Stomach (tissue), 9 donors: Measurements from ENCODE around the gene SCGN. TPM values are rescaled to one million over a fixed set of nuclear protein-coding genes. Genes with fewer than 3 reads are reported as not detected.

Source experiments
- DNase-seq, 2 donors: peaks; one replicate each; pipeline versions ENCODE4 v3.0.0 to v3.0.0-alpha.2; 2013 to 2019
- H3K27ac ChIP-seq, 5 donors: fragments of 200-600 bp in 4 of 5; sonication (generic) in 4 of 5; one replicate each; pipeline ENCODE4 v1.5.1; 2013 to 2019; ENCODE audit warnings: mild to moderate bottlenecking in 1 of 5, moderate library complexity in 1 of 5
- H3K27me3 ChIP-seq, 3 donors: fragments of 200-600 bp; sonication (generic); one replicate each; pipeline ENCODE4 v1.5.1; 2017 to 2019; ENCODE audit warnings: mixed run types in 1 of 3
- H3K36me3 ChIP-seq, 4 donors: fragments of 200-600 bp; sonication (generic); 1 replicate in 3 of 4; 2 replicates in 1 of 4; pipeline ENCODE4 v1.5.1; 2016 to 2019
- H3K4me1 ChIP-seq, 4 donors: fragments of 200-600 bp; sonication (generic); one replicate each; pipeline ENCODE4 v1.5.1; 2016 to 2019
- H3K4me3 ChIP-seq, 4 donors: fragments of 200-600 bp; sonication (generic) in 3 of 4; one replicate each; pipeline ENCODE4 v1.5.1; 2016 to 2019; ENCODE audit warnings: mild to moderate bottlenecking in 1 of 4
- H3K9me3 ChIP-seq, 4 donors: fragments of 200-600 bp; sonication (generic); one replicate each; pipeline ENCODE4 v1.5.1; 2016 to 2019
- CTCF ChIP-seq, 7 experiments: fragments of 450-650 bp in 4 of 7; fragments of 200-600 bp in 3 of 7; sonication (generic) in 3 of 7; IDR thresholded peaks; one replicate each; pipeline ENCODE4 v1.5.1; 2016 to 2019; ENCODE audit warnings: antibody characterized with exemption in 7 of 7, control low read depth in 2 of 7, mild to moderate bottlenecking in 1 of 7
- EP300 ChIP-seq: sonication (generic); formaldehyde crosslinking; IDR thresholded peaks from one replicate; pipeline ENCODE4 v1.6.1; 2017; ENCODE audit warnings: antibody characterized with exemption
- POLR2A ChIP-seq, 4 donors: fragments of 450-650 bp; IDR thresholded peaks; one replicate each; pipeline ENCODE4 v1.6.1; 2016; ENCODE audit warnings: antibody characterized with exemption in 4 of 4, control low read depth in 2 of 4, mild to moderate bottlenecking in 1 of 4, moderate library complexity in 1 of 4
- POLR2AphosphoS5 ChIP-seq, 3 donors: sonication (generic); formaldehyde crosslinking; IDR thresholded peaks; one replicate each; pipeline ENCODE4 v1.6.1; 2016; ENCODE audit warnings: antibody characterized with exemption in 3 of 3
- whole genome bisulfite sequencing, 5 donors: extraction: QIAGEN DNeasy Blood & Tissue Kit in 3 of 5; methylation state at CpG; one replicate each; pipeline versions ENCODE4 v1.1.5 to v1.1.7; 2013 to 2018; 5-methylcytosine and 5-hydroxymethylcytosine counted together
- intact Hi-C: fragments of 100-400 bp; cut with DNase I; formaldehyde crosslinking; loops from one replicate; pipeline ENCODE4 v1.15.1; 2023; ENCODE audit warnings: low total_unique reads
- polyA plus RNA-seq, 3 donors: library from polyadenylated mRNA; stranded (reverse); fragments of 200-250 nt; gene quantifications; one replicate each; pipeline ENCODE4 v1.2.3, GENCODE V29; 2013
- total RNA-seq, 5 donors: library from RNA; depleted of rRNA; stranded (reverse); fragments of >200 nt; gene quantifications; one replicate each; pipeline versions ENCODE4 v1.1.0 to v1.2.3, GENCODE V29; 2014 to 2016
- donor health status: healthy with polysubstance abuse.
- donor health status: Bipolar disorder and iron deficiency.
- donor health status: healthy.

Gene SCGN
- total and polyA plus RNA-seq, 8 donors, result 0.89 to 11.9 (median 3.0) TPM; not detected in 1

DNA sequence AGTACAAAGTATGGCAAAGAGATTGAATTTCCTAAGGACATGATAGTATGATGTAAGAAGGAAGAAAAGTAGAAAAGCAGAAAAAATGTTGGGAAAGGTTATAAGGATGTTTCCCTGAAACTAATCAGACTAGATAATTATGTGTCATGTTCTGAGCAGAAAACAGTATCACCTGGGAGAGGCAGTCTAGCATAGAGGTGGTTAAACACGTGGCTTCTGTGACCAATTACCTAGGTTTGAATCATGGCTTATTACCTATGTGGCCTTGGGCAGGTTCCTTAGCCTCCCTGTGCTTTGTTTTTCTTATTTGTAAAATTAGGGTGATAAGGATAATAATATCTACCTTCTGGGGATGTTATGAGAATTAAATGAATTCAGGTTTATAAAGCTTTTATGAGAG is 38.0 kb downstream of the SCGN start:
- 59 to 80% (median 64%) methylated on average over 1 of the region's 1 CpG for WGBS, 5 donors
- H3K36me3 ChIP-seq, result no peaks in the 10 kb centered on the region
- DNase-seq, result no peak
- peaks cover 0 to 3% (median 0%) of the 10 kb centered on the region in 3 donors for H3K27me3 ChIP-seq
- H3K27ac ChIP-seq, result no peak overlapping the region
- no peak overlapping the region for H3K4me3 ChIP-seq
- no peaks in the 10 kb centered on the region for H3K9me3 ChIP-seq
- H3K4me1 ChIP-seq, result no peaks in the 10 kb centered on the region
- TF ChIP-seq CTCF (IDR thresholded peaks at IDR 0.05) (no peak), POLR2A (IDR thresholded peaks at IDR 0.05) (no peak), EP300 (no peak), POLR2AphosphoS5 (IDR thresholded peaks at IDR 0.05) (no peak)
- intact Hi-C loops, result no loop called here

DNA sequence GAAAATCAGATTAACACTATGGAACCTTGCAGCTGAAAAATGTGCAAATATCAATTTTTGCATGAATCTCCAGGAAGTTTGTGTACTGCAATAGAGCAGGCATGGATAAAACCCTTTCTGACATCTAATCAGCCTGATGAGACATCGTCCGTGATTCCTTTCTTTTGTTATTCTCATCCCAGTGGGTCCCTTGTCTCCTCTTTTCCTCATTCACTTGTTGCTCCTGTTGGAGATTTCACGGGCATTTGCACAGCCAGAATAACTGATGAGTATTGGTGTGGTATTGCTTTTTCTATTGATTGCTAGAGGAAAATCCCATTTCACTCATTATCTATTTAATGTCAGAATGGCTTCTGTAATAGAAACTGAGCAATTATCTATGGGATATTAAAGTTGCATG is 39.9 kb downstream of the SCGN start:
- DNase-seq, result no peak
- 84 to 92% (median 86%) methylated on average over 3 of the region's 3 CpGs for WGBS, 5 donors

GRCh38 chr6:25692472-25692871 is 40.5 kb downstream of the SCGN start:
- Histone ChIP-seq H3K4me3 (no peak overlapping the region), H3K27me3 (peaks cover 0 to 3% (median 0%) of the 10 kb centered on the region in 3 donors), H3K4me1 (no peaks in the 10 kb centered on the region), H3K36me3 (no peaks in the 10 kb centered on the region), H3K9me3 (no peaks in the 10 kb centered on the region), H3K27ac (no peak overlapping the region)
- no peak for DNase-seq
- intact Hi-C loops, result no loop called here
- TF ChIP-seq POLR2AphosphoS5 (IDR thresholded peaks at IDR 0.05), result no peak
- WGBS, 5 donors, result 62 to 83% (median 78%) methylated on average over 3 of the region's 3 CpGs

More for the DNA sequence above, 39.9 kb downstream of the SCGN start:
- no peak for TF ChIP-seq EP300
- no peak for TF ChIP-seq CTCF (IDR thresholded peaks at IDR 0.05)
- no peak for TF ChIP-seq POLR2A (IDR thresholded peaks at IDR 0.05)
- TF ChIP-seq POLR2AphosphoS5 (IDR thresholded peaks at IDR 0.05), result no peak
- H3K4me3 ChIP-seq, result no peak overlapping the region
- H3K27ac ChIP-seq, result no peak overlapping the region
- intact Hi-C loops, result no loop called here
- H3K36me3 ChIP-seq, result no peaks in the 10 kb centered on the region
- peaks cover 0 to 3% (median 0%) of the 10 kb centered on the region in 3 donors for H3K27me3 ChIP-seq
- no peaks in the 10 kb centered on the region for H3K4me1 ChIP-seq
- H3K9me3 ChIP-seq, result no peaks in the 10 kb centered on the region

DNA sequence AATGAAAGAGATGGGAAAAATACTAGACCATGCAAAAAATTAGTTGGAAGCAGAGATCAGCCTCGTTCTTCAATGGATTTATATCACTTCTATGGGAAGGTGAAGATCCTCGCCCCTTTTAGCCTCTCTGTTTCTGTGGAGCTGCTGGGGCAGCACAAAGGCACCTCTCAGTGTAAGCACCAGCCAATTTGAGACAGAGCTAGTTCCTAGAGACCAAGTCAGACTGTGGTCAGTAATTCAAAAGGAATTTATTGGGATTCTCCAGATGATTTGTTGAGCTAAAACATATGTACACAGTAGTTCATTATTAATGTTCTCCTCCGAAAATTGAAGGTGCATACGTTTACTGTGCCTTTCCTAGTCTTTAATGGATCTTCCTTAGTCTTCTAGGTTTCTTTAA is 42.4 kb downstream of the SCGN start:
- intact Hi-C loops, result no loop called here

More for the DNA sequence above, 42.4 kb downstream of the SCGN start:
- no peak overlapping the region for H3K4me3 ChIP-seq
- 62 to 79% (median 70%) methylated on average over 4 of the region's 4 CpGs for WGBS, 5 donors
- no peak for TF ChIP-seq EP300
- TF ChIP-seq POLR2A (IDR thresholded peaks at IDR 0.05), result no peak
- TF ChIP-seq POLR2AphosphoS5 (IDR thresholded peaks at IDR 0.05), result no peak
- TF ChIP-seq CTCF (IDR thresholded peaks at IDR 0.05), result no peak
- H3K27me3 ChIP-seq, result peaks cover 0 to 3% (median 0%) of the 10 kb centered on the region in 3 donors
- no peaks in the 10 kb centered on the region for H3K9me3 ChIP-seq
- no peak overlapping the region for H3K27ac ChIP-seq
- no peaks in the 10 kb centered on the region for H3K36me3 ChIP-seq
- no peaks in the 10 kb centered on the region for H3K4me1 ChIP-seq
- no peak for DNase-seq
